GM12878 (cell line): ENCODE data around the gene CENPO. TPM values are rescaled to one million over a fixed set of nuclear protein-coding genes. Genes with fewer than 3 reads are reported as not detected.

Experiments used
- ATAC-seq: fragments of 200-7000 bp; cut with Tn5 transposase; 3 replicates; pipeline ENCODE4 v1.9.1; 2020; ENCODE audit warnings: mild to moderate bottlenecking, moderate library complexity
- BruUV-seq: library from RNA; stranded (reverse); fragments of 400-500 nt; replicated peaks from 2 replicates; lab custom pipeline; 2021; lab: Mats Ljungman, UMichigan
- CTCF ChIA-PET: fragments of 300-600 bp; sonication (Branson Sonifier 250); formaldehyde crosslinking; extraction: SDS; loops from one replicate; lab custom pipeline; 2021; ENCODE audit warnings: inconsistent platforms; lab: Yijun Ruan, JAX
- POLR2A ChIA-PET: fragments of 350-600 bp; formaldehyde crosslinking; extraction: SDS; loops from one replicate; lab custom pipeline; 2021; ENCODE audit warnings: inconsistent platforms; lab: Charles Lee
- RAD21 ChIA-PET: fragments of 300-600 bp; sonication (Branson Sonifier 250); formaldehyde crosslinking; loops from one replicate; lab custom pipeline; 2023; ENCODE audit warnings: antibody characterized with exemption; ENCODE audit not compliant: unreplicated experiment; lab: Charles Lee
- SMC1A ChIA-PET: fragments of 300-600 bp; sonication (Branson Sonifier 250); formaldehyde crosslinking; loops from one replicate; lab custom pipeline; 2023; ENCODE audit not compliant: unreplicated experiment, uncharacterized antibody; lab: Charles Lee
- DNase-seq: peaks from one replicate; pipeline ENCODE4 v3.0.0-alpha.2; 2011; ENCODE audit warnings: low read depth, low spot score
- FAIRE-seq: peaks from 3 replicates; lab custom pipeline; 2011; peaks lifted over from hg19 to GRCh38; lab: Jason Lieb, UNC
- H2AFZ ChIP-seq: 2 replicates; pipeline ENCODE4 v1.6.0; 2011; ENCODE audit warnings: low read depth, low read length, control low read depth; ENCODE audit not compliant: control insufficient read depth
- H3K27ac ChIP-seq: 2 replicates; pipeline ENCODE4 v1.5.1; 2011; ENCODE audit warnings: control low read depth; ENCODE audit not compliant: control insufficient read depth, insufficient read depth
- H3K27me3 ChIP-seq, 2 experiments: replicated peaks in 1 of 2; 2 replicates each; pipeline versions ENCODE4 v1.6.0 to v1.6.1; 2011; ENCODE audit warnings: low read length in 1 of 2; ENCODE audit not compliant: control insufficient read depth in 2 of 2, insufficient read depth in 2 of 2
- H3K36me3 ChIP-seq, 2 experiments: 2 replicates each; pipeline ENCODE4 v1.5.1; 2011; ENCODE audit warnings: low read length in 1 of 2; ENCODE audit not compliant: control insufficient read depth in 2 of 2, insufficient read depth in 2 of 2
- H3K4me1 ChIP-seq: 2 replicates; pipeline ENCODE4 v1.6.1; 2011; ENCODE audit warnings: mild to moderate bottlenecking, low read length, moderate library complexity, mixed read lengths; ENCODE audit not compliant: control insufficient read depth, insufficient read depth
- H3K4me2 ChIP-seq: 2 replicates; pipeline ENCODE4 v1.6.0; 2011; ENCODE audit warnings: control low read depth; ENCODE audit not compliant: control insufficient read depth, insufficient read depth
- H3K4me3 ChIP-seq: fragments of 200-600 bp; sonication (generic); 2 replicates; pipeline ENCODE4 v1.5.1; 2016
- H3K79me2 ChIP-seq: 2 replicates; pipeline ENCODE4 v1.6.0; 2011; ENCODE audit warnings: low read length; ENCODE audit not compliant: control insufficient read depth, insufficient read depth
- H3K9ac ChIP-seq: 2 replicates; pipeline ENCODE4 v1.8.0; 2011; ENCODE audit warnings: low read length, control low read depth, mixed read lengths; ENCODE audit not compliant: control insufficient read depth, insufficient read depth
- H3K9me3 ChIP-seq: replicated peaks from 3 replicates; pipeline ENCODE4 v1.5.1; 2011; ENCODE audit warnings: mild to moderate bottlenecking, low read length; ENCODE audit not compliant: control insufficient read depth, insufficient read depth
- H4K20me1 ChIP-seq: 2 replicates; pipeline ENCODE4 v1.6.0; 2011; ENCODE audit not compliant: control insufficient read depth, insufficient read depth
- BACH1 ChIP-seq: fragments of 450-650 bp; IDR thresholded peaks from 2 replicates; pipeline ENCODE4 v1.6.1; 2017; ENCODE audit warnings: mild to moderate bottlenecking, borderline replicate concordance
- CEBPB ChIP-seq, 2 experiments: fragments of 150-350 bp in 1 of 2; IDR thresholded peaks; 2 replicates each; pipeline ENCODE4 v1.6.1; 2012 to 2014; ENCODE audit warnings: low read depth in 2 of 2, low read length in 2 of 2, borderline replicate concordance in 1 of 2, inconsistent platforms in 1 of 2
- CUX1 ChIP-seq: IDR thresholded peaks from 2 replicates; pipeline ENCODE4 v1.6.1; 2012; ENCODE audit warnings: improper control_type of control experiment, low read depth, low read length; ENCODE audit not compliant: insufficient replicate concordance
- EGR1 ChIP-seq, 2 experiments: IDR thresholded peaks; 1 replicate in 1 of 2; 2 replicates in 1 of 2; pipeline ENCODE4 v1.6.1; 2011 to 2012; ENCODE audit warnings: low read depth in 2 of 2, low read length in 2 of 2, borderline replicate concordance in 1 of 2, mild to moderate bottlenecking in 1 of 2, moderate library complexity in 1 of 2
- HDAC2 ChIP-seq: fragments of 200-600 bp; sonication (generic); IDR thresholded peaks from 2 replicates; pipeline ENCODE4 v1.6.1; 2017
- IKZF2 ChIP-seq, 2 experiments: fragments of 450-650 bp; IDR thresholded peaks; 2 replicates each; pipeline ENCODE4 v1.6.1; 2017; ENCODE audit warnings: mild to moderate bottlenecking in 2 of 2, moderate library complexity in 2 of 2
- SIX5 ChIP-seq: IDR thresholded peaks from 2 replicates; pipeline ENCODE4 v1.6.1; 2011; ENCODE audit warnings: mild to moderate bottlenecking, low read depth, low read length, moderate library complexity; ENCODE audit not compliant: severe bottlenecking
- WGBS: methylation state at CpG from one replicate; pipeline ENCODE4 v1.1.6; 2016; ENCODE audit warnings: low lambda C conversion rate; ENCODE audit not compliant: insufficient replicate concordance, insufficient coverage; ENCODE audit errors: missing lambda C conversion rate; 5-methylcytosine and 5-hydroxymethylcytosine counted together
- in situ Hi-C: fragments of 300-500 bp; cut with MboI; formaldehyde crosslinking; loops from 9 replicates; pipeline ENCODE4 v1.14.3; 2018; ENCODE audit warnings: mixed read lengths
- intact Hi-C: fragments of 100-400 bp; cut with micrococcal nuclease; formaldehyde crosslinking; loops from one replicate; pipeline ENCODE4 v1.14.2; 2022; ENCODE audit not compliant: unreplicated experiment
- polyA plus RNA-seq, 11 experiments: library from polyadenylated mRNA; depleted of rRNA in 4 of 11; unstranded in 6 of 11; stranded (reverse) in 5 of 11; fragments of >200 nt; fragmentation: Nextera tagmentation in 4 of 11; fragmentation: Illumina TruSeq in 1 of 11; extraction: Ambion mirVana in 4 of 11; extraction: Trizol in 1 of 11; gene quantifications; 1 replicate in 1 of 11; 2 replicates in 10 of 11; pipeline versions ENCODE4 v1.2.1 to v1.2.3, GENCODE V29; 2011 to 2016; ENCODE audit warnings: inconsistent platforms in 2 of 11, missing spikeins in 2 of 11, low read depth in 1 of 11
- total RNA-seq, 4 experiments: library from RNA; depleted of rRNA in 3 of 4; stranded (reverse); fragments of >200 nt in 3 of 4; fragmentation: Illumina TruSeq in 1 of 4; extraction: Trizol in 1 of 4; gene quantifications; 2 replicates each; pipeline versions ENCODE4 v1.2.1 to v1.2.3, GENCODE V29; 2013 to 2021
- TF ChIP-seq, protein P1 (sequence below): IDR thresholded peaks from 2 replicates; pipeline ENCODE4 v1.6.1; 2012; ENCODE audit warnings: mild to moderate bottlenecking, low read depth, low read length
- TF ChIP-seq, protein P2 (sequence below): fragments of 450-650 bp; formaldehyde crosslinking; IDR thresholded peaks from 2 replicates; pipeline ENCODE4 v1.4.0; 2020; ENCODE audit warnings: mild to moderate bottlenecking, moderate library complexity

Gene CENPO
- total and polyA plus RNA-seq, 10 of the 15 experiments (the other 5 are each of a cell fraction or from before 2014, with no cell fraction given) = 18.7 to 37.0 (median 31.4) TPM

- Histone ChIP-seq H3K4me3 (no peak overlapping the region), H3K9me3 (no peaks in the 10 kb centered on the region), H3K27me3 (no peaks in the 10 kb centered on the region), H4K20me1 (no peaks in the 10 kb centered on the region), H3K79me2 (no peaks in the 10 kb centered on the region), H3K4me2 (no peak overlapping the region), H3K27ac (no peak overlapping the region), H2AFZ (no peak overlapping the region), H3K4me1 (no peaks in the 10 kb centered on the region), H3K9ac (no peak overlapping the region), H3K36me3 (peaks cover 6 to 15% of the 10 kb centered on the region in 2 experiments; a peak in 3 of 4 replicates)
- no TSS peak for BruUV-seq
- DNase-seq (no peak), FAIRE-seq (no peak), ATAC-seq (no peak)
- POLR2A ChIA-PET = no interaction called here
- WGBS = 93% methylated on average over 8 of the region's 8 CpGs
- CTCF ChIA-PET = interaction anchor here (1.8 kb wide), 1 partner anchor 426 kb away, joined by 5 read pairs; no protein-coding TSS in a partner anchor
- SMC1A ChIA-PET = no interaction called here
- RAD21 ChIA-PET = no interaction called here
- intact Hi-C loops (no loop called here), in situ Hi-C loops (no loop called here)
- TF ChIP-seq BACH1 = no peak
- no peak for TF ChIP-seq SIX5
- TF ChIP-seq IKZF2 (IDR thresholded peaks at IDR 0.05) = no peak
- TF ChIP-seq, protein P1, sequence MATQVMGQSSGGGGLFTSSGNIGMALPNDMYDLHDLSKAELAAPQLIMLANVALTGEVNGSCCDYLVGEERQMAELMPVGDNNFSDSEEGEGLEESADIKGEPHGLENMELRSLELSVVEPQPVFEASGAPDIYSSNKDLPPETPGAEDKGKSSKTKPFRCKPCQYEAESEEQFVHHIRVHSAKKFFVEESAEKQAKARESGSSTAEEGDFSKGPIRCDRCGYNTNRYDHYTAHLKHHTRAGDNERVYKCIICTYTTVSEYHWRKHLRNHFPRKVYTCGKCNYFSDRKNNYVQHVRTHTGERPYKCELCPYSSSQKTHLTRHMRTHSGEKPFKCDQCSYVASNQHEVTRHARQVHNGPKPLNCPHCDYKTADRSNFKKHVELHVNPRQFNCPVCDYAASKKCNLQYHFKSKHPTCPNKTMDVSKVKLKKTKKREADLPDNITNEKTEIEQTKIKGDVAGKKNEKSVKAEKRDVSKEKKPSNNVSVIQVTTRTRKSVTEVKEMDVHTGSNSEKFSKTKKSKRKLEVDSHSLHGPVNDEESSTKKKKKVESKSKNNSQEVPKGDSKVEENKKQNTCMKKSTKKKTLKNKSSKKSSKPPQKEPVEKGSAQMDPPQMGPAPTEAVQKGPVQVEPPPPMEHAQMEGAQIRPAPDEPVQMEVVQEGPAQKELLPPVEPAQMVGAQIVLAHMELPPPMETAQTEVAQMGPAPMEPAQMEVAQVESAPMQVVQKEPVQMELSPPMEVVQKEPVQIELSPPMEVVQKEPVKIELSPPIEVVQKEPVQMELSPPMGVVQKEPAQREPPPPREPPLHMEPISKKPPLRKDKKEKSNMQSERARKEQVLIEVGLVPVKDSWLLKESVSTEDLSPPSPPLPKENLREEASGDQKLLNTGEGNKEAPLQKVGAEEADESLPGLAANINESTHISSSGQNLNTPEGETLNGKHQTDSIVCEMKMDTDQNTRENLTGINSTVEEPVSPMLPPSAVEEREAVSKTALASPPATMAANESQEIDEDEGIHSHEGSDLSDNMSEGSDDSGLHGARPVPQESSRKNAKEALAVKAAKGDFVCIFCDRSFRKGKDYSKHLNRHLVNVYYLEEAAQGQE = no peak
- TF ChIP-seq, protein P2, sequence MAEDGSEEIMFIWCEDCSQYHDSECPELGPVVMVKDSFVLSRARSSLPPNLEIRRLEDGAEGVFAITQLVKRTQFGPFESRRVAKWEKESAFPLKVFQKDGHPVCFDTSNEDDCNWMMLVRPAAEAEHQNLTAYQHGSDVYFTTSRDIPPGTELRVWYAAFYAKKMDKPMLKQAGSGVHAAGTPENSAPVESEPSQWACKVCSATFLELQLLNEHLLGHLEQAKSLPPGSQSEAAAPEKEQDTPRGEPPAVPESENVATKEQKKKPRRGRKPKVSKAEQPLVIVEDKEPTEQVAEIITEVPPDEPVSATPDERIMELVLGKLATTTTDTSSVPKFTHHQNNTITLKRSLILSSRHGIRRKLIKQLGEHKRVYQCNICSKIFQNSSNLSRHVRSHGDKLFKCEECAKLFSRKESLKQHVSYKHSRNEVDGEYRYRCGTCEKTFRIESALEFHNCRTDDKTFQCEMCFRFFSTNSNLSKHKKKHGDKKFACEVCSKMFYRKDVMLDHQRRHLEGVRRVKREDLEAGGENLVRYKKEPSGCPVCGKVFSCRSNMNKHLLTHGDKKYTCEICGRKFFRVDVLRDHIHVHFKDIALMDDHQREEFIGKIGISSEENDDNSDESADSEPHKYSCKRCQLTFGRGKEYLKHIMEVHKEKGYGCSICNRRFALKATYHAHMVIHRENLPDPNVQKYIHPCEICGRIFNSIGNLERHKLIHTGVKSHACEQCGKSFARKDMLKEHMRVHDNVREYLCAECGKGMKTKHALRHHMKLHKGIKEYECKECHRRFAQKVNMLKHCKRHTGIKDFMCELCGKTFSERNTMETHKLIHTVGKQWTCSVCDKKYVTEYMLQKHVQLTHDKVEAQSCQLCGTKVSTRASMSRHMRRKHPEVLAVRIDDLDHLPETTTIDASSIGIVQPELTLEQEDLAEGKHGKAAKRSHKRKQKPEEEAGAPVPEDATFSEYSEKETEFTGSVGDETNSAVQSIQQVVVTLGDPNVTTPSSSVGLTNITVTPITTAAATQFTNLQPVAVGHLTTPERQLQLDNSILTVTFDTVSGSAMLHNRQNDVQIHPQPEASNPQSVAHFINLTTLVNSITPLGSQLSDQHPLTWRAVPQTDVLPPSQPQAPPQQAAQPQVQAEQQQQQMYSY (CRISPR knock-in tag) = no peak
- TF ChIP-seq EGR1 (IDR thresholded peaks at IDR 0.05; ENCODE audit: borderline replicate concordance in 1 of 2, low read depth in 2 of 2, low read length in 2 of 2) = no peak
- no peak for TF ChIP-seq HDAC2
- TF ChIP-seq CUX1 = no peak
- TF ChIP-seq CEBPB (IDR thresholded peaks at IDR 0.05; ENCODE audit: borderline replicate concordance in 1 of 2, low read depth in 2 of 2, low read length in 2 of 2) = no peak
Observed at GRCh38 chr2:24836206-24836605, 43.0 kb downstream of the CENPO start.
